Activated CD4-positive, alpha-beta T cell treated with anti-CD3 and anti-CD28 coated beads, Interleukin-2, amount 10 ng/mL, durations not matched to agents 24 days and 14 days (primary cell): ENCODE results near the gene AATF. TPM values are rescaled to one million over a fixed set of nuclear protein-coding genes. Genes with fewer than 3 reads are reported as not detected.

Experiments used
- DNase-seq: peaks from one replicate; pipeline ENCODE4 v3.0.0; 2022
- H3K27ac Mint-ChIP-seq: one replicate; pipeline ENCODE4 v1.8.0; 2022; ENCODE audit warnings: mild to moderate bottlenecking, mixed read lengths
- H3K27me3 Mint-ChIP-seq: one replicate; pipeline ENCODE4 v1.8.0; 2022; ENCODE audit warnings: mixed read lengths
- H3K36me3 Mint-ChIP-seq: one replicate; pipeline ENCODE4 v1.8.0; 2022; ENCODE audit warnings: low read depth, mild to moderate bottlenecking, mixed read lengths
- H3K4me1 Mint-ChIP-seq: one replicate; pipeline ENCODE4 v1.8.0; 2021; ENCODE audit warnings: mixed read lengths
- H3K4me3 Mint-ChIP-seq: one replicate; pipeline ENCODE4 v1.8.0; 2022; ENCODE audit warnings: mild to moderate bottlenecking, moderate library complexity, mixed read lengths
- H3K9me3 Mint-ChIP-seq: one replicate; pipeline ENCODE4 v1.8.0; 2021; ENCODE audit warnings: mixed read lengths
- intact Hi-C: fragments of 100-400 bp; cut with micrococcal nuclease; formaldehyde crosslinking; loops from one replicate; pipeline ENCODE4 v1.15.1; 2023
- total RNA-seq: library from RNA; stranded (reverse); gene quantifications from 2 replicates; pipeline ENCODE4 v1.2.3, GENCODE V29; 2022

The AATF gene
- total RNA-seq, 1 donor from 2014 or later = 116 TPM

GRCh38 chr17:37098152-37098551, 149.4 kb downstream of the AATF start:
- H3K27me3 Mint-ChIP-seq = no peaks in the 10 kb centered on the region
- peaks cover 7% of the 10 kb centered on the region for H3K4me1 Mint-ChIP-seq
- intact Hi-C loops = no loop called here
- H3K4me3 Mint-ChIP-seq = no peak overlapping the region
- DNase-seq = no peak
- H3K9me3 Mint-ChIP-seq = no peaks in the 10 kb centered on the region
- no peak overlapping the region for H3K27ac Mint-ChIP-seq
- H3K36me3 Mint-ChIP-seq = peaks cover 37% of the 10 kb centered on the region

GRCh38 chr17:37098910-37099664, 150.3 kb downstream of the AATF start:
- intact Hi-C loops = no loop called here
- Mint-ChIP-seq H3K27ac (no peak overlapping the region), H3K27me3 (no peaks in the 10 kb centered on the region), H3K4me3 (no peak overlapping the region), H3K9me3 (no peaks in the 10 kb centered on the region), H3K36me3 (peaks cover 35% of the 10 kb centered on the region), H3K4me1 (peaks cover 7% of the 10 kb centered on the region)
- DNase-seq = no peak

GRCh38 chr17:37100231-37100630, 151.5 kb downstream of the AATF start:
- Mint-ChIP-seq H3K27me3 (no peaks in the 10 kb centered on the region), H3K4me1 (peaks cover 2% of the 10 kb centered on the region), H3K36me3 (peaks cover 28% of the 10 kb centered on the region), H3K4me3 (no peak overlapping the region), H3K9me3 (no peaks in the 10 kb centered on the region), H3K27ac (no peak overlapping the region)
- intact Hi-C loops = no loop called here
- DNase-seq = no peak

GRCh38 chr17:37101306-37101705, 152.6 kb downstream of the AATF start:
- Mint-ChIP-seq H3K4me3 (no peak overlapping the region), H3K9me3 (no peaks in the 10 kb centered on the region), H3K36me3 (peaks cover 22% of the 10 kb centered on the region), H3K27me3 (no peaks in the 10 kb centered on the region), H3K27ac (no peak overlapping the region), H3K4me1 (peaks cover 2% of the 10 kb centered on the region)
- no peak for DNase-seq
- intact Hi-C loops = no loop called here

- Mint-ChIP-seq H3K4me3 (no peak overlapping the region), H3K27ac (no peak overlapping the region), H3K9me3 (no peaks in the 10 kb centered on the region), H3K36me3 (peaks cover 12% of the 10 kb centered on the region), H3K4me1 (peaks cover 2% of the 10 kb centered on the region), H3K27me3 (no peaks in the 10 kb centered on the region)
- no peak for DNase-seq
- intact Hi-C loops = no loop called here
Measured at GRCh38 chr17:37103231-37103630, 154.5 kb downstream of the AATF start.

- intact Hi-C loops = no loop called here
- Mint-ChIP-seq H3K4me3 (no peak overlapping the region), H3K36me3 (peaks cover 21% of the 10 kb centered on the region), H3K27ac (no peak overlapping the region), H3K4me1 (no peaks in the 10 kb centered on the region), H3K9me3 (no peaks in the 10 kb centered on the region), H3K27me3 (no peaks in the 10 kb centered on the region)
- no peak for DNase-seq
Measured at GRCh38 chr17:37106049-37106448, 157.3 kb downstream of the AATF start.

Other genes starting within 250 kb of the AATF start
- gene LHX1, start 11.5 kb upstream of the AATF start, total RNA-seq = 0.44 and 0.57 TPM in 2 replicates